Measurements from ENCODE around the gene CARD9. TPM values are rescaled to one million over a fixed set of nuclear protein-coding genes. Genes with fewer than 3 reads are reported as not detected.

CARD9 gene
- polyA plus RNA-seq, 1 of the 3 experiments (the other 2 are of a cell fraction): 1.1 TPM

DNA sequence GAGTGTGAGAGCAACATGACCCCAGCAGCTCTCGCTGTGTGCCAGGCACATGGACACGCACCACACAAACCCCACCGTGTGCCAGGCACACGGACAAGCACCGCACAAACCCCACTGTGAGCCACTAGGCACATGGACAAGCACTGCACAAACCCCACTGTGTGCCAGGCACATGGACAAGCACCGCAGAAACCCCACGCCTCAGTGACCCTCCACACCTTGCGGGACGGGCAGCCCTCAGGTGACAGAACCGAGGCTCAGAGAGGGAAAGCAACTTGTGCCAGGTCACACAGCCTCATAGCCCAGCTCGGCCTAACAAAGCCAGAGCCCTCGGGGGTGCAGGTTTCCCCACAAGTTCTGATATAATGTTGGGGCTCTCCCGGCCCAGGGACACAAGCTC, 48.1 kb downstream of the CARD9 start:
- no peak for DNase-seq
- H3K4me1 ChIP-seq (ENCODE audit: control insufficient read depth in 1 of 2, insufficient read depth in 2 of 2, low read depth in 1 of 2, low read length in 1 of 2): peaks cover 24 to 50% of the 10 kb centered on the region in 2 experiments
- H3K27me3 ChIP-seq (ENCODE audit: insufficient read depth): no peaks in the 10 kb centered on the region
- POLR2A ChIA-PET: interaction anchor here (1.2 to 1.3 kb wide), 3 partner anchors 19 to 49 kb away, joined by 3 to 5 read pairs (median 5); no protein-coding TSS in a partner anchor
- 82% methylated on average over 6 of the region's 13 CpGs for whole genome bisulfite sequencing (ENCODE audit: low lambda C conversion rate)
- no peak for TF ChIP-seq SIN3A (IDR thresholded peaks at IDR 0.05; ENCODE audit: borderline replicate concordance, low read depth, low read length)
- H3K9ac ChIP-seq: peak overlapping the region; percentile 67; the same call in 1 of the 2 replicates
- no peak overlapping the region for H3K4me3 ChIP-seq (ENCODE audit: low read depth in 2 of 2, low read length in 1 of 2)
- peak overlapping the region; percentile 90; the same call in 1 of the 2 replicates for H3K4me2 ChIP-seq
- CTCF ChIA-PET: interaction anchor here (1.0 to 8.1 kb wide), 9 partner anchors 12 to 163 kb away, joined by 3 to 91 read pairs (median 6); partner anchors contain the start of genes CARD9 and DNLZ
- H3K27ac ChIP-seq (ENCODE audit: low read depth in 2 of 2, low read length in 1 of 2): peak overlapping the region; percentile 87 to 98; a peak in 3 of 4 replicates
- H3K9me3 ChIP-seq: no peaks in the 10 kb centered on the region
- no peaks in the 10 kb centered on the region for H3K9me2 ChIP-seq
- H3K36me3 ChIP-seq (replicated peaks in 1 of 2; ENCODE audit: control insufficient read depth in 1 of 2, insufficient read depth in 2 of 2, low read length in 1 of 2): no peaks in the 10 kb centered on the region
- peaks cover 3% of the 10 kb centered on the region for H3F3A ChIP-seq (replicated peaks; ENCODE audit: insufficient read depth)
- H2AFZ ChIP-seq (ENCODE audit: low read depth): no peak overlapping the region
- H4K20me1 ChIP-seq (ENCODE audit: insufficient read depth): peaks cover 20% of the 10 kb centered on the region
- H3K79me2 ChIP-seq (ENCODE audit: insufficient read depth): peaks cover 24% of the 10 kb centered on the region

DNA sequence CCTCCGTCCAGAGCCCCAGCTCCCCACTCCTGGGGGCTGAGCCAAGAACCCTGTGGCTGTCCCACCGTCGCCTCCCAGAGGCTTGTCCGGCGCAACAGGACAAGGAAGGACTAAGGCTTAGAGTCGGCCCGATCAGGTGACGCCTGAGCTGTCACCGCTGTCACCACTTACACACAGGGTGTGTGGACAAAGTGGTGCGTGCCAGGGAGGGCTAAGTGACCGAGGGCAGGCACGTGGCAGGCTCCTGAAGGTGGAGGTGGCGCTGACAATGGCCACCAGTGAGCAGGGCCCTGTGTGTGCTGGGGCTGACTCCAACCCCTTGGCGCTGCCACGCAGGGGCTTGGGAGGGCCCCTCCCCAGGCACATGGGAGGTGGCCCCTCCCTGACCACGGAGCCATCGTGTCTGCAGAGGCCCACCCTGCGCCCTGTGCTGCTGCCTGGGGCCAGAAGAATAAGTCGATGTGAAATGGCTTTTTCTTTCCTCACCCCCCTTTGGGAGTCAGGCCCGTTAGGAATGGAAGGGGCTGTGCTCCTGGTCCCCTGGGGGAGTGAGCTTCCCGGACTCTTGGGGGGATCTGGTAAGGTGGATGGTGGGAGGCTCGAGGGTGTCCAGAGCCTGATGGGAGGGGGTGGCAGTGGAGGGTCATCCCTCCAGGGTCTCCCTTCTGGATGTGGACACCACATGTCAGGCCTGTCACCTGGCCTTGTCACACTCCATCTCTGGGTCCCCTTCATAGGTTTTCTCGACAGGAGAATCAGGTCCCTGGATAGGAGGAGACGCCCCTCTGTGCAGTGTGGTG, 48.8 kb downstream of the CARD9 start:
- Histone ChIP-seq H3K27ac (ENCODE audit: low read depth in 2 of 2, low read length in 1 of 2) (peak overlapping the region in 1 of 2 experiments; percentile 98; a peak in 1 of 4 replicates), H3K4me1 (ENCODE audit: control insufficient read depth in 1 of 2, insufficient read depth in 2 of 2, low read depth in 1 of 2, low read length in 1 of 2) (peaks cover 24 to 48% of the 10 kb centered on the region in 2 experiments), H3K9me2 (no peaks in the 10 kb centered on the region), H3K9me3 (no peaks in the 10 kb centered on the region), H2AFZ (ENCODE audit: low read depth) (no peak overlapping the region), H3K79me2 (ENCODE audit: insufficient read depth) (peaks cover 18% of the 10 kb centered on the region), H4K20me1 (ENCODE audit: insufficient read depth) (peaks cover 13% of the 10 kb centered on the region), H3K9ac (no peak overlapping the region), H3K36me3 (replicated peaks in 1 of 2; ENCODE audit: control insufficient read depth in 1 of 2, insufficient read depth in 2 of 2, low read length in 1 of 2) (no peaks in the 10 kb centered on the region), H3K4me3 (ENCODE audit: low read depth in 2 of 2, low read length in 1 of 2) (no peak overlapping the region), H3K27me3 (ENCODE audit: insufficient read depth) (no peaks in the 10 kb centered on the region), H3K4me2 (no peak overlapping the region), H3F3A (replicated peaks; ENCODE audit: insufficient read depth) (peaks cover 3% of the 10 kb centered on the region)
- CTCF ChIA-PET: interaction anchor here (1.0 to 8.1 kb wide), 6 partner anchors 11 to 48 kb away, joined by 3 to 91 read pairs (median 6); partner anchors contain the start of gene DNLZ
- no peak for TF ChIP-seq SMC3 (IDR thresholded peaks at IDR 0.05; ENCODE audit: low read depth, low read length)
- TF ChIP-seq, protein P1, sequence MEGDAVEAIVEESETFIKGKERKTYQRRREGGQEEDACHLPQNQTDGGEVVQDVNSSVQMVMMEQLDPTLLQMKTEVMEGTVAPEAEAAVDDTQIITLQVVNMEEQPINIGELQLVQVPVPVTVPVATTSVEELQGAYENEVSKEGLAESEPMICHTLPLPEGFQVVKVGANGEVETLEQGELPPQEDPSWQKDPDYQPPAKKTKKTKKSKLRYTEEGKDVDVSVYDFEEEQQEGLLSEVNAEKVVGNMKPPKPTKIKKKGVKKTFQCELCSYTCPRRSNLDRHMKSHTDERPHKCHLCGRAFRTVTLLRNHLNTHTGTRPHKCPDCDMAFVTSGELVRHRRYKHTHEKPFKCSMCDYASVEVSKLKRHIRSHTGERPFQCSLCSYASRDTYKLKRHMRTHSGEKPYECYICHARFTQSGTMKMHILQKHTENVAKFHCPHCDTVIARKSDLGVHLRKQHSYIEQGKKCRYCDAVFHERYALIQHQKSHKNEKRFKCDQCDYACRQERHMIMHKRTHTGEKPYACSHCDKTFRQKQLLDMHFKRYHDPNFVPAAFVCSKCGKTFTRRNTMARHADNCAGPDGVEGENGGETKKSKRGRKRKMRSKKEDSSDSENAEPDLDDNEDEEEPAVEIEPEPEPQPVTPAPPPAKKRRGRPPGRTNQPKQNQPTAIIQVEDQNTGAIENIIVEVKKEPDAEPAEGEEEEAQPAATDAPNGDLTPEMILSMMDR (IDR thresholded peaks at IDR 0.05): peak; percentile 18
- no peak for TF ChIP-seq FOXJ3 (CRISPR knock-in tag; IDR thresholded peaks at IDR 0.05)
- TF ChIP-seq RAD21 (IDR thresholded peaks at IDR 0.05; ENCODE audit: low read length): peak; percentile 38
- TF ChIP-seq RXRA (IDR thresholded peaks at IDR 0.05; ENCODE audit: borderline replicate concordance, low read depth): no peak
- POLR2A ChIA-PET: no interaction called here
- peak; percentile 71 for DNase-seq
- WGBS (ENCODE audit: low lambda C conversion rate): 76% methylated on average over 2 of the region's 24 CpGs

DNA sequence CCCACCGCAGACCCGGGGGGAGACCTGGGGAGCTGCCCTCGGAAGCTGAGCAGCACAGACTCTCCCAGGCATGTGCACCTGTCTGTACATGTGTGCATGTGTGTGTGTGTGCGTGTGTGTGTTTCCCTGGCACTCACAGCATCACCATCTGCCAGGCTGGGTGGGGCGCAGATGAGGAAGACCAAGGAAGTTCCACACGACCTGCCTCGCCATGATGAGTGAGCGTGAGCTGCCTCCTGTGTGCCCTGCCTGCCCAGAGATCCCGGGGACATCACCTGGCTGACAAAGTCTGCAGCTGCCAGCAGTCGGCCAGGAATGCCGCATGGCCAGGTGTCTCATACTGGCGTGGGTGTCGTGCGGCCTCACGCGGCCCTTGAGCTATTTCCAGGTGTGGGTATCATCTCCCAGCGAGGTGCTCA, 50.1 kb downstream of the CARD9 start:
- peaks cover 5% of the 10 kb centered on the region for H3K79me2 ChIP-seq (ENCODE audit: insufficient read depth)
- H3K9me2 ChIP-seq: no peaks in the 10 kb centered on the region
- no peak overlapping the region for H3K27ac ChIP-seq (ENCODE audit: low read depth in 2 of 2, low read length in 1 of 2)
- no peak overlapping the region for H3K4me2 ChIP-seq
- no peak overlapping the region for H3K9ac ChIP-seq
- no peaks in the 10 kb centered on the region for H3K36me3 ChIP-seq (replicated peaks in 1 of 2; ENCODE audit: control insufficient read depth in 1 of 2, insufficient read depth in 2 of 2, low read length in 1 of 2)
- peaks cover 15 to 39% of the 10 kb centered on the region in 2 experiments for H3K4me1 ChIP-seq (ENCODE audit: control insufficient read depth in 1 of 2, insufficient read depth in 2 of 2, low read depth in 1 of 2, low read length in 1 of 2)
- ChIA-PET CTCF (interaction anchor here (0.8 to 8.1 kb wide), 6 partner anchors 10 to 99 kb away, joined by 3 to 91 read pairs (median 6); partner anchors contain the start of gene DNLZ), POLR2A (no interaction called here)
- peaks cover under 1% of the 10 kb centered on the region; the same call in 1 of the 2 replicates for H4K20me1 ChIP-seq (ENCODE audit: insufficient read depth)
- H2AFZ ChIP-seq (ENCODE audit: low read depth): no peak overlapping the region
- peaks cover 3% of the 10 kb centered on the region for H3F3A ChIP-seq (replicated peaks; ENCODE audit: insufficient read depth)
- 87% methylated on average over 16 of the region's 17 CpGs for WGBS (ENCODE audit: low lambda C conversion rate)
- no peak overlapping the region for H3K4me3 ChIP-seq (ENCODE audit: low read depth in 2 of 2, low read length in 1 of 2)
- DNase-seq: no peak
- H3K9me3 ChIP-seq: no peaks in the 10 kb centered on the region
- H3K27me3 ChIP-seq (ENCODE audit: insufficient read depth): no peaks in the 10 kb centered on the region
- TF ChIP-seq, protein P2, sequence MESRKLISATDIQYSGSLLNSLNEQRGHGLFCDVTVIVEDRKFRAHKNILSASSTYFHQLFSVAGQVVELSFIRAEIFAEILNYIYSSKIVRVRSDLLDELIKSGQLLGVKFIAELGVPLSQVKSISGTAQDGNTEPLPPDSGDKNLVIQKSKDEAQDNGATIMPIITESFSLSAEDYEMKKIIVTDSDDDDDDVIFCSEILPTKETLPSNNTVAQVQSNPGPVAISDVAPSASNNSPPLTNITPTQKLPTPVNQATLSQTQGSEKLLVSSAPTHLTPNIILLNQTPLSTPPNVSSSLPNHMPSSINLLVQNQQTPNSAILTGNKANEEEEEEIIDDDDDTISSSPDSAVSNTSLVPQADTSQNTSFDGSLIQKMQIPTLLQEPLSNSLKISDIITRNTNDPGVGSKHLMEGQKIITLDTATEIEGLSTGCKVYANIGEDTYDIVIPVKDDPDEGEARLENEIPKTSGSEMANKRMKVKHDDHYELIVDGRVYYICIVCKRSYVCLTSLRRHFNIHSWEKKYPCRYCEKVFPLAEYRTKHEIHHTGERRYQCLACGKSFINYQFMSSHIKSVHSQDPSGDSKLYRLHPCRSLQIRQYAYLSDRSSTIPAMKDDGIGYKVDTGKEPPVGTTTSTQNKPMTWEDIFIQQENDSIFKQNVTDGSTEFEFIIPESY (IDR thresholded peaks at IDR 0.05; ENCODE audit: borderline replicate concordance, low read depth): no peak
- TF ChIP-seq POLR2AphosphoS5 (IDR thresholded peaks at IDR 0.05; ENCODE audit: low read depth, low read length): no peak
- TF ChIP-seq MEF2A (IDR thresholded peaks at IDR 0.05; ENCODE audit: borderline replicate concordance, low read depth): no peak
- TF ChIP-seq MXI1 (IDR thresholded peaks at IDR 0.05; ENCODE audit: low read depth, low read length): no peak
- TF ChIP-seq, protein P3, sequence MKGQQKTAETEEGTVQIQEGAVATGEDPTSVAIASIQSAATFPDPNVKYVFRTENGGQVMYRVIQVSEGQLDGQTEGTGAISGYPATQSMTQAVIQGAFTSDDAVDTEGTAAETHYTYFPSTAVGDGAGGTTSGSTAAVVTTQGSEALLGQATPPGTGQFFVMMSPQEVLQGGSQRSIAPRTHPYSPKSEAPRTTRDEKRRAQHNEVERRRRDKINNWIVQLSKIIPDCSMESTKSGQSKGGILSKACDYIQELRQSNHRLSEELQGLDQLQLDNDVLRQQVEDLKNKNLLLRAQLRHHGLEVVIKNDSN (IDR thresholded peaks at IDR 0.05; ENCODE audit: borderline replicate concordance, low read depth): no peak
- TF ChIP-seq JUND (IDR thresholded peaks at IDR 0.05): no peak
- TF ChIP-seq RFX5 (IDR thresholded peaks at IDR 0.05; ENCODE audit: low read length): no peak
- no peak for TF ChIP-seq FOSL2 (IDR thresholded peaks at IDR 0.05; ENCODE audit: borderline replicate concordance, low read depth)

Data from SK-N-SH (cell line).